ENCODE data around the gene CNOT11.
"Not testable (repeated sequence)": the region's sequence is repeated elsewhere in the genome, so short reads cannot be mapped to it uniquely, and the experiment has no call there.

CNOT11 gene

DNA sequence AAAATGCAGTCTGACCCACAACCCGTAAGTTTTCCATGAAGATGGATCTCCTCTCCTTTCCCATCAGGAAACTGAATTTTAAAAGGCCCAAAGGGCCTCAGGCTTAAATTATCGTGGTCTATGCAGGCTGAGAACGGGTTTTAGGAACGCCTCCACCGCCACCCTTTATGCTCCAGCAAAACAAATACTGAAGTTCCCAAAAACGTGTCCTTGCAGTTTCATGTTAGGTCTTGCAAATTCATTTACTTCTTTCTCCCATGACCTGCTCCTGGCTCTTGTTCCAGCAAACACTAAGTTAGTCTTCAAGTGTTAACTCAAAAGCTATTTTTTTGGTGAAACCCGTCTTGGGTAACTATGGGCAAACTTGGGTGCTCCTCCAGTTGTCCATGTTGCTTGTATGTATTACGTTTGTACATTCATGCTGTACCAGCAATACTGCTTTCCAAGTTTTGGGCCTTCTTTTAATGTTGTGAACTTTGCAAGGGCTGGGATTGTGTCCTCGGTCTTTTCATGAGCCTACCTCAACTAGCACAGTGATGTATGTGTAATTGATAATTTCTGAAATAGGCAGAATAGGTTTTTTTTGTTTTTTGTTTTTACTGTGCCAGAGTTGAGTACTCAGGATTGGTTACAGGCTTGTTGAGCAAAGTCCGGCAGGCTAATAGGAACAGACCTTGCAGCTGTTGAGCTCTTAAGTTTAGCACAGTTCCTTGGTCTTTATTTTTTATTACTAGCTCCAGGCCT is 57.6 kb downstream of the CNOT11 start:
- DNase-seq (ENCODE audit: low read depth), result no peak

DNA sequence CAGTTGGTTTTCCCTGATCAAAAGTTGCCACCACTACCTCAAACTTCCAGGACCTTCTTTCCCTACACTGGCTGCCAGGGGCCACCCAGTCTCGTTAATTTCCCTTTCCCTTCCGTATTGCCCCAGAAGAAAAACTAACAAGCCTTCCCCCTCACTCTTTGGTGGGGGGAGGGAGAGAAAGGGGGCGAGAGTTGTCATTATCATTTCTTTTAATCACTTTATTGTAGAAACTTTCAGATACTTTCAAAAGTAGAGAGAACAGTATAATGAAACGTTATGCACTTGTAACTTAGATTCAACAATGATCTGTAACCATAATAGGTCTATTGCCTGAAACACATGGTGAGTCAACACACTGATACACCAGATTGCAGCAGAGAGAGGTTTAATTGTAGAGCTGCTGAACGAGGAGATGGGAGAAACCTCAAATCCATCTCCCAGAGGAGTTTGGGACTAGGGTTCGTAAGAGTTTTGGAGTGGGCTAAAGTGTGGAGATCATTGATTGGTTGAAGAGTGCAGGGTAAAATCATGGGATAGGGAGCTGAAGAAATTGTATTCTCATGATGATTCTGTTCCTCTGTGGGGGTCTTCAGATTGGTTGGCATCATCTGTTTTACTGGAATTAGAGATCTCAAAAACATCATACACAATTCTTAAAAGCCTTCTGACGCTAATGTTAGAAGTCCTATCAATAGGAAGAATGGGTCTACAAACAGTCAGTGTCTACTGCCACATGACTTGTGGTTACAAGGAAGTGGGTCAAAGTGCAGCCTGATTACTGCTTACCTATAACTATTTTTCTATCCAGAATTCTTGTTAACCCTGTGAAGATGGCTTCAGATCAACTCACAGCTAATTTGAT is 58.4 kb downstream of the CNOT11 start:
- DNase-seq (ENCODE audit: low read depth), result no peak

DNA sequence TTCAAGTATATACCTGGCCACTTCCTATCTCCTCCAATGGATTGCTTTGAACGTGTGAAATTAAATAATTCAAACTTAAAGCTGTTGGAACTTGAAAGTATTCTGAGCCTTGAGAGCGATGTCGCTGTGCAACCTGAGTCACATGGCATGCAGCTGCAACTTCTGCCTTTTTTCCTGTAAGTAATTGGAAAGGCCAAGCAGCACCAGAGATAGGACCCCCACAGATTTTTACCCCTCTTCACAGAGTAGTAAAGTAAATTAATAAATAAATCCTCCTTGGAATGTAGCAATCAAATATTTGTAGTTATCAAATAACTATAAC is 59.0 kb downstream of the CNOT11 start:
- DNase-seq (ENCODE audit: low read depth), result no peak

DNA sequence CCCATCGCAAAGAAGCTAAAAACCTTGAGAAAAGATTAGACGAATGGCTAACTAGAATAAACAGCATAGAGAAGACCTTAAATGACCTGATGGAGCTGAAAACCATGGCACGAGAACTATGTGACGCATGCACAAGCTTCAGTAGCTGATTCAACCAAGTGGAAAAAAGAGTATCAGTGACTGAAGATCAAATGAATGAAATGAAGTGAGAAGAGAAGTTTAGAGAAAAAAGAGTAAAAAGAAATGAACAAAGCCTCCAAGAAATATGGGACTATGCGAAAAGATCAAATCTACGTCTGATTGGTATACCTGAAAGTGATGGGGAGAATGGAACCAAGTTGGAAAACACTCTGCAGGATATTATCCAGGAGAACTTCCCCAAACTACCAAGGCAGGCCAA is 63.9 kb downstream of the CNOT11 start:
- DNase-seq (ENCODE audit: low read depth), result not testable (repeated sequence)

Data from activated T-cell treated with anti-CD3 and anti-CD28 coated beads for 1 hour (primary cell).